H9 (cell line): ENCODE measurements around the gene HEG1. TPM values are rescaled to one million over a fixed set of nuclear protein-coding genes. Genes with fewer than 3 reads are reported as not detected.

Source experiments
- DNase-seq: peaks from one replicate; pipeline ENCODE4 v3.0.0-alpha.2; 2017
- H2AFZ ChIP-seq: one replicate; pipeline ENCODE4 v1.6.1; 2013; ENCODE audit warnings: mild to moderate bottlenecking, low read length, control low read depth, moderate library complexity
- H2AK5ac ChIP-seq: 2 replicates; pipeline ENCODE4 v1.6.1; 2013; ENCODE audit warnings: low read length, control low read depth, mixed read lengths; ENCODE audit not compliant: insufficient read length
- H2BK120ac ChIP-seq: one replicate; pipeline ENCODE4 v1.6.1; 2013; ENCODE audit warnings: low read depth, mild to moderate bottlenecking, low read length, control low read depth, inconsistent platforms; ENCODE audit not compliant: poor library complexity, severe bottlenecking
- H2BK12ac ChIP-seq: 2 replicates; pipeline ENCODE4 v1.6.1; 2013; ENCODE audit warnings: low read length, control low read depth, mixed read lengths, low read depth; ENCODE audit not compliant: insufficient read length
- H2BK15ac ChIP-seq: 2 replicates; pipeline ENCODE4 v1.6.1; 2013; ENCODE audit warnings: low read depth, low read length, control low read depth
- H2BK20ac ChIP-seq: one replicate; pipeline ENCODE4 v1.6.1; 2013; ENCODE audit warnings: low read depth, mild to moderate bottlenecking, low read length, control low read depth, inconsistent platforms; ENCODE audit not compliant: poor library complexity, severe bottlenecking
- H2BK5ac ChIP-seq: 2 replicates; pipeline ENCODE4 v1.6.1; 2013; ENCODE audit warnings: low read length, control low read depth, mixed read lengths; ENCODE audit not compliant: insufficient read length
- H3K14ac ChIP-seq: 2 replicates; pipeline ENCODE4 v1.6.1; 2013; ENCODE audit warnings: low read length, control low read depth; ENCODE audit not compliant: insufficient read depth
- H3K18ac ChIP-seq: 2 replicates; pipeline ENCODE4 v1.6.1; 2013; ENCODE audit warnings: low read depth, mild to moderate bottlenecking, mixed read lengths, low read length, control low read depth; ENCODE audit not compliant: insufficient read length
- H3K23ac ChIP-seq: 2 replicates; pipeline ENCODE4 v1.6.1; 2013; ENCODE audit warnings: low read length, control low read depth, mixed read lengths, low read depth; ENCODE audit not compliant: insufficient read length
- H3K23me2 ChIP-seq: 2 replicates; pipeline ENCODE4 v1.6.1; 2013; ENCODE audit warnings: low read depth, mild to moderate bottlenecking, mixed read lengths, low read length, control low read depth; ENCODE audit not compliant: insufficient read length, poor library complexity, severe bottlenecking
- H3K27ac ChIP-seq: 2 replicates; pipeline ENCODE4 v1.5.1; 2013; ENCODE audit warnings: low read length, control low read depth, mixed read lengths, low read depth; ENCODE audit not compliant: insufficient read length
- H3K27me3 ChIP-seq: 2 replicates; pipeline ENCODE4 v1.6.1; 2013; ENCODE audit warnings: low read length, control low read depth, inconsistent platforms; ENCODE audit not compliant: insufficient read depth
- H3K4ac ChIP-seq: 2 replicates; pipeline ENCODE4 v1.6.1; 2013; ENCODE audit warnings: low read depth, mild to moderate bottlenecking, control low read depth, inconsistent platforms, low read length, moderate library complexity
- H3K4me1 ChIP-seq: 2 replicates; pipeline ENCODE4 v1.6.1; 2013; ENCODE audit warnings: low read length, control low read depth, inconsistent platforms; ENCODE audit not compliant: insufficient read depth
- H3K4me2 ChIP-seq: 2 replicates; pipeline ENCODE4 v1.6.1; 2013; ENCODE audit warnings: low read length, control low read depth, mixed read lengths; ENCODE audit not compliant: insufficient read length, insufficient read depth
- H3K56ac ChIP-seq: 2 replicates; pipeline ENCODE4 v1.6.1; 2013; ENCODE audit warnings: low read depth, mild to moderate bottlenecking, mixed read lengths, low read length, control low read depth; ENCODE audit not compliant: insufficient read length
- H3K79me1 ChIP-seq: 2 replicates; pipeline ENCODE4 v1.6.1; 2013; ENCODE audit warnings: low read depth, mild to moderate bottlenecking, moderate library complexity, low read length, control low read depth, inconsistent platforms; ENCODE audit not compliant: insufficient read depth, poor library complexity, severe bottlenecking
- H3K79me2 ChIP-seq: 2 replicates; pipeline ENCODE4 v1.6.1; 2013; ENCODE audit warnings: low read length, control low read depth, inconsistent platforms; ENCODE audit not compliant: insufficient read depth
- H3K9ac ChIP-seq: 2 replicates; pipeline ENCODE4 v1.6.1; 2013; ENCODE audit warnings: low read length, control low read depth, mixed read lengths; ENCODE audit not compliant: insufficient read length; ENCODE audit errors: extremely low read depth
- H3K9me3 ChIP-seq: one replicate; pipeline ENCODE4 v1.6.1; 2013; ENCODE audit warnings: low read depth, low read length, inconsistent platforms; ENCODE audit not compliant: control insufficient read depth
- H3T11ph ChIP-seq: one replicate; pipeline ENCODE4 v1.6.1; 2013; ENCODE audit warnings: mild to moderate bottlenecking, low read length, control low read depth, inconsistent platforms
- H4K20me1 ChIP-seq: one replicate; pipeline ENCODE4 v1.6.1; 2013; ENCODE audit not compliant: control insufficient read depth, insufficient read length, insufficient read depth
- H4K5ac ChIP-seq: 2 replicates; pipeline ENCODE4 v1.6.1; 2013; ENCODE audit warnings: low read depth, mild to moderate bottlenecking, mixed read lengths, low read length, control low read depth; ENCODE audit not compliant: insufficient read length
- H4K8ac ChIP-seq: replicated peaks from 2 replicates; pipeline ENCODE4 v1.6.1; 2013; ENCODE audit warnings: low read length, control low read depth, mixed read lengths, low read depth; ENCODE audit not compliant: insufficient read length
- H4K91ac ChIP-seq: 2 replicates; pipeline ENCODE4 v1.6.1; 2013; ENCODE audit warnings: low read depth, mild to moderate bottlenecking, moderate library complexity, mixed read lengths, low read length, control low read depth; ENCODE audit not compliant: insufficient read length
- H3K27ac Mint-ChIP-seq, 3 experiments: 2 replicates in 2 of 3; 3 replicates in 1 of 3; pipeline ENCODE4 v1.8.0; 2020 to 2021; ENCODE audit warnings: mixed read lengths in 3 of 3, mild to moderate bottlenecking in 1 of 3, moderate library complexity in 1 of 3
- H3K27me3 Mint-ChIP-seq: 2 replicates; pipeline ENCODE4 v1.8.0; 2021; ENCODE audit warnings: low read depth, mild to moderate bottlenecking, moderate library complexity, mixed read lengths
- H3K36me3 Mint-ChIP-seq, 3 experiments: 2 replicates in 2 of 3; 3 replicates in 1 of 3; pipeline ENCODE4 v1.8.0; 2020 to 2021; ENCODE audit warnings: low read depth in 3 of 3, mixed read lengths in 3 of 3; ENCODE audit not compliant: insufficient read depth in 1 of 3
- H3K4me1 Mint-ChIP-seq, 2 experiments: 2 replicates each; pipeline ENCODE4 v1.8.0; 2020; ENCODE audit warnings: mixed read lengths in 2 of 2
- H3K4me3 Mint-ChIP-seq, 2 experiments: 2 replicates in 1 of 2; 3 replicates in 1 of 2; pipeline ENCODE4 v1.8.0; 2020 to 2021; ENCODE audit warnings: mild to moderate bottlenecking in 2 of 2, mixed read lengths in 2 of 2, moderate library complexity in 1 of 2
- H3K9me3 Mint-ChIP-seq, 2 experiments: 2 replicates in 1 of 2; 3 replicates in 1 of 2; pipeline ENCODE4 v1.8.0; 2020; ENCODE audit warnings: mild to moderate bottlenecking in 2 of 2, mixed read lengths in 2 of 2, moderate library complexity in 1 of 2
- WGBS: extraction: QIAGEN DNeasy Blood & Tissue Kit; methylation state at CpG from one replicate; pipeline ENCODE4 v1.1.7; 2013; ENCODE audit warnings: missing lambda C conversion rate, low lambda C conversion rate, mixed read lengths; ENCODE audit not compliant: insufficient read length; ENCODE audit errors: extremely low coverage; 5-methylcytosine and 5-hydroxymethylcytosine counted together
- total RNA-seq: library from RNA; stranded (reverse); gene quantifications from 2 replicates; pipeline ENCODE4 v1.2.1, GENCODE V29; 2021
- TF ChIP-seq, protein P1 (sequence below): fragments of 200-600 bp; sonication (generic); conservative IDR thresholded peaks from 3 replicates; pipeline ENCODE4 v1.8.0; 2021; ENCODE audit warnings: antibody characterized with exemption, mild to moderate bottlenecking

HEG1 gene
- total RNA-seq, 1 experiment from 2014 or later = 10.3 TPM

DNA sequence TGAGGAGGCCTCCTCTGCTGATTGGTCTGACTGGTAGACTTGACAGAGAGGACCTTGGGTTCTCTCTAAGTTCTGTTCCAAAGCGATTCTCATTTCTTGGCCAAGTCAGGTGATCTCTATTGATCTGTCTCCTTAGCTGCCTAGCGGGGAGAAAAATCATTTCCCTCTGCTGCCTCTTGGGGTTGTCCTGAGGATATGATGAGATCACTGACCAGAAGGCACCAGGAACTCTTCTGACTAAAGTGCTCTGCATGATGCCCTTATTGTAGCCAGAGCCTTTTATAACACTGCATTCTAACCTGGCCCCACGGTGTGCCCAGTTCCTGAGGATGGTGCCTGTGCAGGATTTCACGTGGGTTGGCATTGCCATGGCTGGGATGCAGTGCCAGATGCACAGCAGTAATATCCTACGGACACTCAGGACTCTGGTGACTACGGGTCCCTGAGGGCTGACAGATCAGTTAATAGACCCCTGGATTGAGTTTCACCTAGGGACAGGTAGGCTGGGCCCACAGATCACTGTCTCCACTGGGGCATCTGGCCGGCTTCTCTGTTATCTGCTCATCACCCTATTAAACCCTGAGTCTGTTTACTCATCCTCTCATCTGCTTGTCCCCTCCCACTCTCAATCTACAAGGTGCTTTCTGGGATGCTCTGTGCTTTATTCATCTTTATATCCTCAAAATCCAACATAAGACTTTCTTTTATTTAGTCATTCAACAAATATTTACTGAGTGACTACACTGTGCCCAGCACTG lies 3.9 kb upstream of the HEG1 start:
- H3K4me1 ChIP-seq = no peaks in the 10 kb centered on the region
- H3K56ac ChIP-seq = no peak overlapping the region
- no peak overlapping the region for H3K9ac ChIP-seq
- no peak overlapping the region for H3K4me2 ChIP-seq
- no peaks in the 10 kb centered on the region for H3K79me1 ChIP-seq
- no peak overlapping the region for H3K14ac ChIP-seq
- H2AFZ ChIP-seq = no peak overlapping the region
- H3K79me2 ChIP-seq = no peaks in the 10 kb centered on the region
- no peak overlapping the region for H3K27ac Mint-ChIP-seq
- H3K27ac ChIP-seq = no peak overlapping the region
- no peak overlapping the region for H2BK20ac ChIP-seq
- no CpG with 5 or more reads among the region's 7 CpGs for WGBS
- H3K18ac ChIP-seq = no peak overlapping the region
- no peaks in the 10 kb centered on the region for H3K9me3 ChIP-seq
- no peak for DNase-seq
- peaks cover 72% of the 10 kb centered on the region for H3K27me3 Mint-ChIP-seq
- 0 out of 7 replicates have a peak, but pooled peaks cover 0 to 5% (median 0%) of the 10 kb centered on the region in 3 experiments for H3K36me3 Mint-ChIP-seq
- no peak overlapping the region for H3T11ph ChIP-seq
- no peak overlapping the region for H3K23ac ChIP-seq
- no peak overlapping the region for H3K4ac ChIP-seq
- no peak overlapping the region for H4K8ac ChIP-seq
- no peak overlapping the region for H2BK120ac ChIP-seq
- no peak overlapping the region for H4K91ac ChIP-seq
- no peak overlapping the region for H2BK5ac ChIP-seq
- H2BK12ac ChIP-seq = no peak overlapping the region
- H3K23me2 ChIP-seq = peaks cover 14% of the 10 kb centered on the region
- TF ChIP-seq, protein P1, sequence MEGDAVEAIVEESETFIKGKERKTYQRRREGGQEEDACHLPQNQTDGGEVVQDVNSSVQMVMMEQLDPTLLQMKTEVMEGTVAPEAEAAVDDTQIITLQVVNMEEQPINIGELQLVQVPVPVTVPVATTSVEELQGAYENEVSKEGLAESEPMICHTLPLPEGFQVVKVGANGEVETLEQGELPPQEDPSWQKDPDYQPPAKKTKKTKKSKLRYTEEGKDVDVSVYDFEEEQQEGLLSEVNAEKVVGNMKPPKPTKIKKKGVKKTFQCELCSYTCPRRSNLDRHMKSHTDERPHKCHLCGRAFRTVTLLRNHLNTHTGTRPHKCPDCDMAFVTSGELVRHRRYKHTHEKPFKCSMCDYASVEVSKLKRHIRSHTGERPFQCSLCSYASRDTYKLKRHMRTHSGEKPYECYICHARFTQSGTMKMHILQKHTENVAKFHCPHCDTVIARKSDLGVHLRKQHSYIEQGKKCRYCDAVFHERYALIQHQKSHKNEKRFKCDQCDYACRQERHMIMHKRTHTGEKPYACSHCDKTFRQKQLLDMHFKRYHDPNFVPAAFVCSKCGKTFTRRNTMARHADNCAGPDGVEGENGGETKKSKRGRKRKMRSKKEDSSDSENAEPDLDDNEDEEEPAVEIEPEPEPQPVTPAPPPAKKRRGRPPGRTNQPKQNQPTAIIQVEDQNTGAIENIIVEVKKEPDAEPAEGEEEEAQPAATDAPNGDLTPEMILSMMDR = peak; percentile 27; the same call in 2 of the 3 replicates
- no peaks in the 10 kb centered on the region for H4K20me1 ChIP-seq
- H3K4me1 Mint-ChIP-seq = peaks cover 43 to 45% of the 10 kb centered on the region in 2 experiments
- no peak overlapping the region for H3K4me3 Mint-ChIP-seq
- H3K27me3 ChIP-seq = peaks cover 11% of the 10 kb centered on the region; the same call in 1 of the 2 replicates
- no peak overlapping the region for H2BK15ac ChIP-seq
- no peak overlapping the region for H2AK5ac ChIP-seq
- no peak overlapping the region for H4K5ac ChIP-seq
- peaks cover 4 to 5% of the 10 kb centered on the region in 2 experiments; a peak in 3 of 5 replicates for H3K9me3 Mint-ChIP-seq
